ENCODE data around the gene CD3D. TPM values are rescaled to one million over a fixed set of nuclear protein-coding genes. Genes with fewer than 3 reads are reported as not detected.
A peak's percentile ranks its signal among the peaks of the same experiment; 100 is the strongest.

CD3D gene
- total RNA-seq, 1 donor from 2014 or later = 1.8 TPM

DNA sequence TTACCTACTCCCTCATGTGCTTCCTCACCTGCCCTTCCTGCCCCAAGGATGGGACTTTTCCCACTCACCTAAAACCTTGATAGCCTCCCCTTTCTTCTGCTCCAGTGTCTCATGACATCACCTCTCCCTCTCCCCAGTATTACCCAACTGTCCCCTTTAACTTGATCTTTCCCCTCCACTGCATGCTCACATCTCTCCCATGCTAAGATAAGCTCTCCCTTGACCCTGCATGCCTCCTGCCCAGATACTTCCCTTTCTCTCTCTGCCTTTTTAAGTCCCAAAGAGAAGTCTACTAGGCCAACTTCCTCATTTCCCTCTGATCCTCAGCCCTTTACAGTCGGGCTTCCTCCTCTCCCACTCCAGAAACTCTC, 23.2 kb downstream of the CD3D start:
- ChIA-PET CTCF (no interaction called here), POLR2A (no interaction called here)
- H3K27me3 Mint-ChIP-seq = no peaks in the 10 kb centered on the region
- no peak overlapping the region for H3K4me3 Mint-ChIP-seq
- no peaks in the 10 kb centered on the region for H3K36me3 Mint-ChIP-seq (ENCODE audit: low read depth)
- TF ChIP-seq, protein P1, sequence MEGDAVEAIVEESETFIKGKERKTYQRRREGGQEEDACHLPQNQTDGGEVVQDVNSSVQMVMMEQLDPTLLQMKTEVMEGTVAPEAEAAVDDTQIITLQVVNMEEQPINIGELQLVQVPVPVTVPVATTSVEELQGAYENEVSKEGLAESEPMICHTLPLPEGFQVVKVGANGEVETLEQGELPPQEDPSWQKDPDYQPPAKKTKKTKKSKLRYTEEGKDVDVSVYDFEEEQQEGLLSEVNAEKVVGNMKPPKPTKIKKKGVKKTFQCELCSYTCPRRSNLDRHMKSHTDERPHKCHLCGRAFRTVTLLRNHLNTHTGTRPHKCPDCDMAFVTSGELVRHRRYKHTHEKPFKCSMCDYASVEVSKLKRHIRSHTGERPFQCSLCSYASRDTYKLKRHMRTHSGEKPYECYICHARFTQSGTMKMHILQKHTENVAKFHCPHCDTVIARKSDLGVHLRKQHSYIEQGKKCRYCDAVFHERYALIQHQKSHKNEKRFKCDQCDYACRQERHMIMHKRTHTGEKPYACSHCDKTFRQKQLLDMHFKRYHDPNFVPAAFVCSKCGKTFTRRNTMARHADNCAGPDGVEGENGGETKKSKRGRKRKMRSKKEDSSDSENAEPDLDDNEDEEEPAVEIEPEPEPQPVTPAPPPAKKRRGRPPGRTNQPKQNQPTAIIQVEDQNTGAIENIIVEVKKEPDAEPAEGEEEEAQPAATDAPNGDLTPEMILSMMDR (IDR thresholded peaks at IDR 0.05) = no peak
- H3K4me1 Mint-ChIP-seq = peaks cover 82% of the 10 kb centered on the region
- H3K9me3 Mint-ChIP-seq = no peaks in the 10 kb centered on the region
- intact Hi-C loops (cut with micrococcal nuclease) = no loop called here
- no peak for ATAC-seq (ENCODE audit: low read depth)
- peak overlapping the region; percentile 66 for H3K27ac Mint-ChIP-seq
- DNase-seq = no peak

DNA sequence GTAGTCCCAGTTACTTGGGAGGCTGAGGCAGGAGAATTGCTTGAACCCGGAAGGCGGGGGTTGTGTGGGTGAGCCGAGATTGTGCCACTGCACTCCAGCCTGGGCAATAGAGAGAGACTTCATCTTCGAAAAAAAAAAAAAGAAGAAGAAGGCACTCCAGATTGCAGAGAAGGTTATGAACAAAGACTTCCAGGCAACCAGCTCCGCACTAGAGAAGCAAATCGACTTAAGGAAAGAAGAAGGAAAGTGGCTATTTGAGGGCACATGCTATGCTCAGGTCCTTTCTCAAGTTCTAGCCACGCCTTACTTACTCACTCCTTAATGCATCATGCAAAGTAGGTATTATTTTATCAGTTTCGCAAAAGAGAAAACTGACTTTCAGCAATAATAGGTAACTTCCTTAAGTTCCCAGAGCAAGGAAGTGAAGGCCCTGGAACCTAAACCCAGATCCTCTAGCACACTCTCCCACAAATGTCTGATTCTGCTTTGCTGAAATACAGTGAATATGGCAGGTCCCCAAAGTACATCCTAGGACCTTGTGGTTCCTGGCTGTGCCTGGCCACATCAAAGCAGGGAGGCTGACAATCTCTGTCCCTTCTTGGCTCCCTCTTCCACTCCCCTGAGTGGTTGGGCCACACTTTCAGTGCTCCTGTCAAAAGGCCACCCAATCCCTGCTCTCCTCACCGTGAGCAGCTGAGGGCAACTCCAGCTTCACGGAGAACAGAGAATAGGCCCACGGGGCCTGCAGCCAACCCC, 23.7 kb downstream of the CD3D start:
- no peak for DNase-seq
- no peak for ATAC-seq (ENCODE audit: low read depth)
- Mint-ChIP-seq H3K4me3 (no peak overlapping the region), H3K4me1 (peaks cover 84% of the 10 kb centered on the region), H3K36me3 (ENCODE audit: low read depth) (no peaks in the 10 kb centered on the region), H3K9me3 (no peaks in the 10 kb centered on the region), H3K27me3 (no peaks in the 10 kb centered on the region), H3K27ac (peak overlapping the region; percentile 66)
- ChIA-PET POLR2A (interaction anchor here (0.6 kb wide), 1 partner anchor 120 kb away, joined by 3 read pairs; no protein-coding TSS in a partner anchor), CTCF (interaction anchor here (1.0 kb wide), 1 partner anchor 121 kb away, joined by 3 read pairs; no protein-coding TSS in a partner anchor)
- intact Hi-C loops (cut with micrococcal nuclease) = no loop called here
- TF ChIP-seq, protein P1 (IDR thresholded peaks at IDR 0.05) = no peak

DNA sequence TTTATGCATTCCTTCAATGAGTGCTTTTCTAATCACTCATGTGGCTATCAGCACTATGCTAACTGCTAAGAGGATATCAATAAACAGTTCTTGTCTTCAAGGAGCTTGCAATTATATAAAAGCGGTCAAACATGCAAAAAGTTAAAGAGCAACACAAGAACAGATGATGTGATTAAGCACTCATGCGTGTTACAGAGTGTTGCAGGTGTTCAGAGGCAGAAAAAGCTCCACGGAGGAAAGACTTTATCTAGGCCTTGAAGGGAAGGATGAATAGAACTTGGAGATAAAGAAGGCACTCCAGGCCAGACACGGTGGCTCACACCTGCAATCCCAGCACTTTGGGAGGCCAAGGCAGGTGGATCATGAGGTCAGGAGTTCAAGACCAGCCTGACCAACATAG, 24.4 kb downstream of the CD3D start:
- H3K9me3 Mint-ChIP-seq = no peaks in the 10 kb centered on the region
- no peaks in the 10 kb centered on the region for H3K36me3 Mint-ChIP-seq (ENCODE audit: low read depth)
- peaks cover 82% of the 10 kb centered on the region for H3K4me1 Mint-ChIP-seq
- ATAC-seq (ENCODE audit: low read depth) (no peak), DNase-seq (no peak)
- ChIA-PET CTCF (interaction anchor here (1.0 kb wide), 1 partner anchor 120 kb away, joined by 3 read pairs; no protein-coding TSS in a partner anchor), POLR2A (interaction anchor here (0.6 kb wide), 1 partner anchor 119 kb away, joined by 3 read pairs; no protein-coding TSS in a partner anchor)
- no peak overlapping the region for H3K4me3 Mint-ChIP-seq
- intact Hi-C loops (cut with micrococcal nuclease) = no loop called here
- H3K27me3 Mint-ChIP-seq = no peaks in the 10 kb centered on the region
- no peak overlapping the region for H3K27ac Mint-ChIP-seq
- TF ChIP-seq, protein P1 (IDR thresholded peaks at IDR 0.05) = no peak

DNA sequence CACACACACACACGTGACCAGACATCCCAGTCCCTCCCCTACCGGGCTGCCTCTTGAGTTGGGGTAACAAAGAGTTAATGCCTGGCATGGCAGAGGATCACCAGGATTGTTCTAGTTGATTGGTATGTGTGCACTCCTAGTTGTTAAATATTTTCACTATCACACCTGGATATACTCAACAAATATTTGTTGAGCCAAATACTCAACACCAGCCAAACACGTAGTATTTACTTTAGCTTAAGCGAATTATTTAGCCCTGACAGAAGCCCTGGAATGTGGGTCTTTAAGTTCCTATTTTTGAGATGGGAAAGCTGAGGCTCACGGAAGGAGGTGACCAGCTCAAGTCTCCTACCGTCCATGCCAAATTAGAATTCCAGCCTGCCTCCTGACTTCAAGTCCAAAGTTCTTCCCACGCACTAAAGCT, 27.5 kb downstream of the CD3D start:
- ATAC-seq (ENCODE audit: low read depth) (no peak), DNase-seq (no peak)
- Mint-ChIP-seq H3K27me3 (no peaks in the 10 kb centered on the region), H3K4me1 (peaks cover 66% of the 10 kb centered on the region), H3K9me3 (no peaks in the 10 kb centered on the region), H3K27ac (peak overlapping the region; percentile 79), H3K36me3 (ENCODE audit: low read depth) (no peaks in the 10 kb centered on the region), H3K4me3 (no peak overlapping the region)
- ChIA-PET POLR2A (no interaction called here), CTCF (no interaction called here)
- TF ChIP-seq, protein P1 (IDR thresholded peaks at IDR 0.05) = no peak
- intact Hi-C loops (cut with micrococcal nuclease) = no loop called here

DNA sequence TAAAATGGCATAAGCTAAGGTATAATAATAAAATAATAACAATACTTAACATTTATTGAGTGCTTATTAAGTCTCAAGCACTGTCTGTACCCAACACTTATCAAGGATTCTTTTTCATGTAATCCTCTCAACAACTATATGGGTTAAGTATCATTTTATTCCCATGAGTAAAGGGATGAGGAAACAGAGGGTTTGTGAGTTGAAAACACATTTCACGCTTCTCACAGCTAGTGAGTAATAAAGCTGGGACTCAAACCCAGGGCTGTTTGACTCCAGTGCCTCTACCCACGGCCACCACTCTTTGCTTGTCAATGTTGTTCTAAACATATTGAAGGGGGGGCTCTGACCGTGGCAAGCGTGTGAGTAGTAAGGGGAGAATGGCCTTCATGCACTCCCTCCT, 29.3 kb downstream of the CD3D start:
- H3K4me1 Mint-ChIP-seq = peaks cover 49% of the 10 kb centered on the region
- H3K4me3 Mint-ChIP-seq = no peak overlapping the region
- no peaks in the 10 kb centered on the region for H3K36me3 Mint-ChIP-seq (ENCODE audit: low read depth)
- TF ChIP-seq, protein P1 (IDR thresholded peaks at IDR 0.05) = no peak
- ATAC-seq (ENCODE audit: low read depth) (no peak), DNase-seq (no peak)
- ChIA-PET CTCF (interaction anchor here (1.3 kb wide), 1 partner anchor 18 kb away, joined by 9 read pairs; no protein-coding TSS in a partner anchor), POLR2A (no interaction called here)
- no peaks in the 10 kb centered on the region for H3K27me3 Mint-ChIP-seq
- intact Hi-C loops (cut with micrococcal nuclease) = no loop called here
- no peaks in the 10 kb centered on the region for H3K9me3 Mint-ChIP-seq
- H3K27ac Mint-ChIP-seq = no peak overlapping the region
